GM18868 (cell line): ENCODE results near the gene B3GALT5.

ENCODE experiments used
- ATAC-seq: cut with Tn5 transposase; IDR thresholded peaks from one replicate; pipeline ENCODE4 v1.9.1; 2021; ENCODE audit warnings: mild to moderate bottlenecking, moderate library complexity; ENCODE audit not compliant: unreplicated experiment

The B3GALT5 gene

DNA sequence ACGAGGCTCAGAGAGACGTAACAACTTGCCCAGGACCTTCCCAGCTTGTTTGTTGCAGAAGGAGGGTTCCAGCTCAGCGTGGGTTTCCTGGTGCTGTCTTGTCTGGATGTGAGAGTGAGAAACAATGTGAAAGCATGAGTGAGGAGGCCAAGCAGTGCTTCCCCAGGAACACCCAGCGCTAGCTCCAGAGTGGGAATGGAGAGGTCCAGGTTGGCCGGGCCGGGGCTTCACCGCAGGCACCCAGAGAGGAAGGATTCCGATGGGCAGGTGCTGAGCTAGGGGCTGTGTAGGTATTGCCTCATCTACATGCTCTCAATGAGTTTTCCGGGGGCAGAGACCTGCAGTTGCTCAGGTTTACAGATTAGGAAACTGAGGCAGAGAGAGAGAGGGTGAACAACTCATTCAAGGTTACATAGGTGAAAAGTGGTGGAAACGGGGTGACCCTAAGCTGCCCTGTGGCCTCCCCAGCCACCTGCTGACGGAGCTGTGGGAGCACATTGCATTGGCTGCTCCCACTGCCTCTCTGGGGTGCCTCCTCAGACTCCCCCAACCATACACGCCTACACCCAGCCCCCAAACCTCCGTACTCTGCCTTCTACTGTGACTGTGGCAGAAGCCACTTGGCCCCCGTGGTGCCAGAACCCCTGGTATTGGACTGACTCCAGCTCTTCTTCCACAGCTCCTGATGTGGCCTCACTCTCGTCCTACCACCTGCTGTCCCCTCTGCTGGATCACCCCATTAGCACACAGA lies 51.2 kb downstream of the B3GALT5 start:
- no peak for ATAC-seq

GRCh38 chr21:39664586-39664985 lies 51.8 kb downstream of the B3GALT5 start:
- ATAC-seq = no peak

GRCh38 chr21:39666026-39666425 lies 53.3 kb downstream of the B3GALT5 start:
- ATAC-seq = no peak

GRCh38 chr21:39666681-39667315 lies 54.1 kb downstream of the B3GALT5 start:
- ATAC-seq = no peak

DNA sequence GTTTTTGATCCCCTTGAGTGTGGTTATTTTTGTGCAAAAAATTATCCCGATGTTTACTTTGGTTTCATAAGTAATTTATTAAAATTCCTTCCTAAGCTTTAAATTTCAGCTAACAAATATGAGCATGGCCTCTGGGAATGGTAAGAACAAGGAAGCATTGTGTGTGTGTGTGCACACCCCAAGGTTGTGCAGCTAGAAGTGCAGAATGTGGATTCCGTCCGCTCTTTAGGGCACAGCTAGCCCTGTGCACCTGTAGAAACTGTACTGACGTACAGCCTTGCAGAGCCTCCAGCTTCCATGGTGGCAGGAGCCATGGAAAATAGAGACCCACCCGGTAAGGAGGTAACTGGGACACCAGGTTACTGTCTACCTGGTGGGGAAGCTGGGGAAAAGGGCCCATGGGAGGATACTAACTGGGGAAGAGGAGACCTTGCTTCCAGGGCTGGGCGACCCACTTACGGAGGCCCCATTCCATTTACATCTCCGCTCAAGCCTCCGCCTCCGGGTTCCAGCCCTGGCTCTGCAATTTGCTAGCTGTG lies 54.7 kb downstream of the B3GALT5 start:
- no peak for ATAC-seq

- no peak for ATAC-seq
Observed at GRCh38 chr21:39668369-39668768, 55.6 kb downstream of the B3GALT5 start.

GRCh38 chr21:39669485-39669884 lies 56.7 kb downstream of the B3GALT5 start:
- no peak for ATAC-seq

GRCh38 chr21:39669976-39670661 lies 57.4 kb downstream of the B3GALT5 start:
- ATAC-seq = no peak

GRCh38 chr21:39670701-39671100 lies 58.0 kb downstream of the B3GALT5 start:
- no peak for ATAC-seq

- no peak for ATAC-seq
Observed at GRCh38 chr21:39671986-39672385, 59.2 kb downstream of the B3GALT5 start.

- no peak for ATAC-seq
Observed at GRCh38 chr21:39673163-39673562, 60.4 kb downstream of the B3GALT5 start.

DNA sequence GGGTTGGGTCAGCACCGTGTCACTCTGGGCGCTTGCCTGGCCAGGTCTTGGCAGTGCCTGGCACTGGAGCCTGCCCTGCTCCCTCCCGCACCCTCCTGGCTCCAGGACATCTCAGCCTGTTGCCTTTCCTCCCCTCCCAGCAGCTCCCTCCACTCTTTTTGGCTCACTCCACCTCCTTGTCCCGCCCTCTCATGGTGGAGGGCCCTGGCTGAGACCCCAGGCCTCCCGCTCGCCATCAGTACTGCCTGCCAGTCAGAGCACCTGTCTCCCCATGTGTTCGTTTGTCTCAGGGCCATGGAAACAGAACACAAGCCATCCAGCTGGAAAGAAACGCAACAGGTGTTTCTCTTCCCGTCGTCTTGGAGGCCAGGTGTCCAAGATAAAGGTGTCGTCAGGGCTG lies 61.0 kb downstream of the B3GALT5 start:
- ATAC-seq = no peak

GRCh38 chr21:39674801-39675200 lies 62.1 kb downstream of the B3GALT5 start:
- no peak for ATAC-seq

- ATAC-seq = no peak
Observed at GRCh38 chr21:39675590-39675989, 62.9 kb downstream of the B3GALT5 start.

- no peak for ATAC-seq
Observed at GRCh38 chr21:39675993-39676661, 63.4 kb downstream of the B3GALT5 start.

GRCh38 chr21:39680216-39680615 lies 67.5 kb downstream of the B3GALT5 start:
- no peak for ATAC-seq

GRCh38 chr21:39681257-39681656 lies 68.5 kb downstream of the B3GALT5 start:
- ATAC-seq = no peak

GRCh38 chr21:39681845-39682244 lies 69.1 kb downstream of the B3GALT5 start:
- no peak for ATAC-seq

DNA sequence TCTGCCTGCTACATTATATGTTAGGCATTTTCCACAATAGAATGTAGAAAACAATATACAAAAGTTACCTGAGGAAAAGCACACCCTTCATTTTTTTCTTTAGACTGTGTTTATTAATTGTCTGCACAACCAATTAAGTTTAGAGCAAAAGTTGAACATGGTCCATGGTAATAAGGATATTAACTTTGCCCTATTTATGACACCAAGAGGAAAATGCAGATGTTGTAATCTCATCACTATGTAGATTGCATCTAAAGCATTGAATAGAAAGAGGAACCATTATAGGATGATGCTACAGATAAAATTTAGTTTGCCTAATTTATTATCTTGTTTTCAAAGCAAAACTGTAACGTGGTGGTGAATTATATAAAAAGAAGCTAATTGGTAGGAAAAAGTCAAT lies 72.5 kb downstream of the B3GALT5 start:
- no peak for ATAC-seq

DNA sequence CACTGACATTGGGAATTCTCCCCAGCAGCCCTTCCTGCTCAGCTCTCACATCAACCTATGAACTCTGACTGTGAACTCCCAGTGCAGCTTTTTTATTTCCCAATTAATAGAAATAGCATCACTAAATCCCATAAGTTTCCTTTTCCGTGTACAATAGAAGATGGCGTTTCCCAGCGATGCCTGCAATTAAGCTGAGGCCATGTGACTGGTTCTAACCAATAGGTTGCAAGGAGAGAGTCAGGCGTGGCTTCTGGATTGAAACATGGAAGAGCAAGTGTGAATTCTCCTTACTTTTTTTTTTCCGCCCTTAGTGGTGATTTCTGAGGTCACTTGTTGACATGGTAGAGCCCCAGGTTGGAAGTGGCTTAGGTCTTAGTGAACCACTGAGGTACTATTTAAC lies 73.3 kb downstream of the B3GALT5 start:
- ATAC-seq = no peak
